ENCODE results near the gene C1orf159. TPM values are rescaled to one million over a fixed set of nuclear protein-coding genes. Genes with fewer than 3 reads are reported as not detected.

Gene C1orf159
- total and polyA plus RNA-seq, 9 of the 15 experiments (the other 6 are each of a cell fraction or from before 2014, with no cell fraction given): 0.28 to 54.9 (median 10.6) TPM

GRCh38 chr1:1109743-1110142 lies 6.1 kb downstream of the C1orf159 start (continued):
- TF ChIP-seq ZBTB40 (IDR thresholded peaks at IDR 0.05) (peak; percentile 38; the same call in 1 of the 2 replicates), ZBTB40 (CRISPR knock-in tag; IDR thresholded peaks at IDR 0.05) (no peak), ASH1L (IDR thresholded peaks at IDR 0.05; ENCODE audit: borderline replicate concordance, low read depth, partially characterized antibody) (no peak), ZNF445 (CRISPR knock-in tag; IDR thresholded peaks at IDR 0.05; ENCODE audit: low read depth) (no peak), PTTG1 (tag; IDR thresholded peaks at IDR 0.05; ENCODE audit: low read depth) (no peak), USF1 (CRISPR knock-in tag; IDR thresholded peaks at IDR 0.05) (no peak), PRPF4 (IDR thresholded peaks at IDR 0.05; ENCODE audit: insufficient read depth, low read depth, low read length, poor library complexity, severe bottlenecking) (no peak), RBM22 (IDR thresholded peaks at IDR 0.05; ENCODE audit: low read depth, low read length, poor library complexity, severe bottlenecking) (no peak), TRIM25 (IDR thresholded peaks at IDR 0.05; ENCODE audit: borderline replicate concordance) (no peak), ZBTB33 (CRISPR knock-in tag; IDR thresholded peaks at IDR 0.05) (no peak), HINFP (tag; conservative IDR thresholded peaks at IDR 0.05; ENCODE audit: low read depth) (no peak), ARNT (IDR thresholded peaks at IDR 0.05) (no peak)
